Measurements from ENCODE around the gene ESPN. TPM values are rescaled to one million over a fixed set of nuclear protein-coding genes. Genes with fewer than 3 reads are reported as not detected.

The ESPN gene
- polyA plus RNA-seq, 4 donors = 7.6 to 23.5 (median 11.8) TPM

DNA sequence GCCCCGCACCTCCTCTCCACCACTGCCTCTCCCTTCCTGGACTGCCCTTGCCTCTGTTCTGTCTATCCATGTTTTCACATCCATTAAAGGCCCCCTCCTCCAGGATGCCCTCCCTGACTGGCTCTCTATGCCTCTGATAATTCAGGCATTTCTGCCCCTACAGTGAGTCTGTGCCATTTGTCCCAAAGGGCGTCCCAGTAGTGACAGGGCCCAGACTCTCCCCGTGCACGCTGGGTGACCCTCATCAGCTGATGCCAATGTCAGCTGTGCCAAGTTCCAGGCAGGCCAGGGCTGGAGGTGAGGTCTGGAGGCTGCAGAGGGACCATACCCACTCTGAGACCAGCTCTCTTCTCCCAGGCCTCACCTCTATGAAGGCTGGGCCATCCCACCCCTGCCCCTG, 70.1 kb downstream of the ESPN start:
- no peak for DNase-seq (ENCODE audit: low read depth in 4 of 4, low spot score in 3 of 4)

DNA sequence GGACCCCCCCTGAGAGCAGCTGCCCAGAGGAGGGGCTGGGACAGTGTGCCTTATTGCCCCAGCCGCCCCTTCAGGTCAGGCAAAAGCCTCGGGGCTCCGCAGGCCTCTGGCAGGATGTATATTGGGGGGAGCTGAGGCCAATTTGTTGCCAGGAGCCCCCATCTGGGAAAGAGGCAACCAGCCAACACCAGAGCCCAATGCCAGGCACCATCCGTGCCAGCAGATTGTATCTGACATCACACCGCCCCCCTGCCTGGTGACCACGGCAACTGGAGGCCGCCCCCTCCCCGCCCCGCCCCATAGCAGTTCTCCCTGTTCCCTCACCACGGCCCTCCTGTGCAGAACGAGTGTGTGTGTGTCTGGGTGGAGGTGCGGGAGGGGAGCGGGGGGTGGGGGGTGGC, 70.5 kb downstream of the ESPN start:
- no peak for DNase-seq (ENCODE audit: low read depth in 4 of 4, low spot score in 3 of 4)

DNA sequence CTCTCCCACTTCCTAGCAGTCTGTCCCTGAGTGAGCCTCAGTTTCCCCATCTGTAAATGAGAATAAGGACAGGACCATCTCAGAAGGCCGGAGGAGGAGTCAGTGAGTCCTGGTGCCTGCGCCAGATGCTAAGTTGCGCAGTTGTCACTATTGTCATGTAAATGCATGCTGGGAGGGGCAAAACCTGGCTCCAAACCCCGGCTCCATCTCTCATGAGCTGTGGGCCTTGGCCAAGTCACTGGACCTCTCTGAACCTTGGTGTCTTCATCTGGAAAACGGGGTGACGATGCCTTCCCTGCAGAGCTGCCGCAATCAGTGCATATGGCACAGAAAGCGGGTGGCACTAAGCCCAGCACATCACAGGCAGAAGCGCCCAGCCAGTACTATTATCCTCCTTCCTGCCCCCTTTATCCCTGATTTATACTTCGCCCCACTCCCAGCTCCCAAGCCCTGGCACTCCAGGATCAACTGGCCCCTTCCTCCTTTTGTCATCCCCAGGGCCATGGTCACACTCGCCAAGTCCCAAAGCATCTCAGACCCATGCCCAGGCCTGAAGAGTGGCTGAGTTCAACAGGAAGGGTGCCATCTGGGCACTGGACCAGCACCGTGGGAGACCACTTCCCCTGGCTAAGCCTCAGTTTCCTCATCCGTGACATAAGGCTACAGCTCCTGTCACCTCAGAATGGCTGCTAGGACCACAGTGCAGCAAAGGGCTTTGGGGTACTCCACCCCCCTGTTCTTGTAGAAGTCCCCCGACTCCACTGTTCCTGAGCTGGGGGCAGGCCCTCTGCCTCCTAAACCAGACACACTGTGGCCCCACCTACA, 71.2 kb downstream of the ESPN start:
- no peak for DNase-seq (ENCODE audit: low read depth in 4 of 4, low spot score in 3 of 4)

DNA sequence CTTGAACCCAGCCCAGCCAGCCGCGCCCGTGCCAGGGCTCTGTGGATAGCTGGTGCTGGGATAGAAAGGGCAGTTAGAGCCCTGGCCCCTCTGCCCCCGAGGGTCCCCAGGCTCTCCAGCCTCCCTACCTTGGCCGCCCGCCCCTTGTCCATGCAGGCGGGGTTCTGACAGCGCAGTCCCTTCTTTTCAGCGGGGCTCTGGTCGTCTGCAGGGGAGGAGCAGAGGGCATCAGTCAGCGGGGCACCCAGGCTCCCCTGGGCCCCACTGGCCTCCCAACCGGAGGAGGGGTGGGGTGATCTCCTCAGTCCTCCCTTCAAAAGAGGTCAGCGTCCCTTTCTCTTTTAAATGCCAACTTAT, 71.8 kb downstream of the ESPN start:
- no peak for DNase-seq (ENCODE audit: low read depth in 4 of 4, low spot score in 3 of 4)

DNA sequence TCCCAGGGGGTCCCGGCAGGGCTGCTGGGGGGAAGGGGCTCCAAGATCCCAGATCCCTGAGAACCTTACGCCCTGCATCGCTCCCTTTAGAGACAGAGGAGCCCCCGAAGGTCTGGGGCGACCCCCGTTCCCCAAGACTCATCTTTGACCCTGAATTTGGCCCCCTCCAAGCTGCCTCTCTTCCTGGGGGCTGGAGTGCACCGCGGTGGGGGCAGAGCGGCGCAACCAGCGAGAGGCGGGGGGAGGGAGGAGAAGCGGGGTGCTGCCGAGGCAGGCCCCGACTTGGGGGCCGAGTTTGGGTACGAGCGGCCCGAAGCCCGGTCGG, 72.3 kb downstream of the ESPN start:
- DNase-seq (ENCODE audit: low read depth in 4 of 4, low spot score in 3 of 4) = no peak

DNA sequence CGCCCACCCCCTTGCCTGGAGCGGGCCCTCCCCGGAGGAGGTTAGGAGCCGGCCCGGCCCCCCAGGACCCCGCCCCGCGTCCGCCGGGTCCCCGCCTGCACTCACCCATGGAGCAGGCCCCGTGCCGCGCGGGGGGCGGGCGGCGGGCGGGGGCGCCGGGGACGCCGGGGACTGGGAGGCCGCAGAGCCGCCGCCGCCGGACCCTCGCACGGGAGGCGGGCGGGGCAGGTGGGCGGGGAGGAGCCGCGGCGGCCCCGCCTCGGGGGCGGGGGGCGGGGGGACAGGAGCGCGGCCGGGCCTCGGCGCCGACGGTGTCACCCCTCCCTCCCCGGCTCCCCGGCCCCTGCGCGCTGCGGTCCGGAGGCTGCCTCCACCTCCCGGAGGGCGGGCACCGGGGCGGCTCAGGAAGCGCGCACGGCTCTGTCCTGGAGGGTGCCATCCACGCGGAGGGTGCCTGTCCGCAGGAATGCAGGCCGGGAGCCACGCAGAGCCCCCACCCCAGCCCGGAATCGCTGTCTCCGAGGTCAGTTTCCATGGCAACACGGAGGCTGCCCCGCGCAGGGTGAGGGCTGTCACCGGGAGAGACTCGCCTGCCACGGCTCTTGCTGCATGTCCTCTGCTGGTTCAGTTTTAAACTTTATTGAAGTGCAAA, 72.8 kb downstream of the ESPN start:
- DNase-seq (ENCODE audit: low read depth in 4 of 4, low spot score in 3 of 4) = no peak

DNA sequence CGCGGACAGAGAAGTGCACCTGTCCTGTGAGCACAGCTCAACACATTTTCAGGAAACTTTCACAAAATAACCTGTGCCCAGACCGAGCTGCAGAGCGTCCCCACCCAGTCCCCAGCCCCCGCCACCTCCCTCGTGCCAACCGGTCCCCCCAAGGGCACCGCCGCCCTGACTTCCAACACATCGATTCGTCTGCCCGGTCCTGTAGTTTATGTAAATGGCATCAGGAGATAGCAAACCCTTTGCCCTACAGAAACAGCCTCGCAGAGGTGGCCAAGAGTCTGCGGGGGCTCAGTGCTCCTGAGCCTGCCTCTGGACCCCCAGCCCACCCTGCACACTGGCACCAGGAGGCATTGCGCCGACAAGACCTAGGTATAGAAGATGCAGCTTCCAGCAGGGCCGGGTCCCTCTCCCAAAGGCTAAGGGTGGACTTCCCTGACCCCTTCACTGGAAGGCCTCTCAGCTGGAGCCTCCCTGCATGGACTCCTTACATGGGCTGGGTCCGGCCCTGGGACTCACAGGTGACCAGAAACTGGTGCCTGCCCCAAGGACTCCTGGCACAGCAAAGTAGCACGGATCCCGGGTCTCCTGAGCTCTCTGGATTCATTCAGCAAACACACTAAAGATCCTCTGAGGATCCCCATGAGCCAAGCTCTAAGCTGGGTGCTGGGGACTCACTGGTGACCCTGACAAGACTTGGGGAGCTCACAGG, 73.4 kb downstream of the ESPN start:
- no peak for DNase-seq (ENCODE audit: low read depth in 4 of 4, low spot score in 3 of 4)

DNA sequence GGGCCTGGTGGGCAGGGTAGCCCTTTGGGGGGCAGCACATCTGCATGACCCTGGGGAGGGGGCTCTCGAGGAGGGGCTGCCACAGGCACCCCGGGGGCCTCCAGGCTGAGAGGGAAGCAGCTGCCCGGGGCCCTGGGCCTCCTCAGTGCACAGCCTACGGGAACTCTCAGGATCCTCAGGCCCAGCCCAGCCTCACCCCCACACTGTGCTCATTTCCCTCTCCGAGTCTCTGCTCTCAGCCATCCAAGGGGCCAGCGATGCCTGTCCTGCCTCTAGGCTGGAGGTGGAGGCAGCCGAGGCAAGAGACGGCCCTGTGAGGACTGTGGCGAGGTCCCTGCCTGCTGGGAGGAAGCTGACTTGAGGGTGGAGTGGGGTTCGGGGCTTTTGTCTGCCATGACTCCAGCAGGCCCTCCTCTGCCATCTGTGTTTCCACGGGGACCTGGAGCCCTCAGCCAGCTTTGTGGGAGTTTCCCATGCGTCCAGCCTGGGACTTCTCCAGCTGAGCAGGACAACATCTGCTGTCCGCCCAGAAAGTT, 74.1 kb downstream of the ESPN start:
- no peak for DNase-seq (ENCODE audit: low read depth in 4 of 4, low spot score in 3 of 4)

DNA sequence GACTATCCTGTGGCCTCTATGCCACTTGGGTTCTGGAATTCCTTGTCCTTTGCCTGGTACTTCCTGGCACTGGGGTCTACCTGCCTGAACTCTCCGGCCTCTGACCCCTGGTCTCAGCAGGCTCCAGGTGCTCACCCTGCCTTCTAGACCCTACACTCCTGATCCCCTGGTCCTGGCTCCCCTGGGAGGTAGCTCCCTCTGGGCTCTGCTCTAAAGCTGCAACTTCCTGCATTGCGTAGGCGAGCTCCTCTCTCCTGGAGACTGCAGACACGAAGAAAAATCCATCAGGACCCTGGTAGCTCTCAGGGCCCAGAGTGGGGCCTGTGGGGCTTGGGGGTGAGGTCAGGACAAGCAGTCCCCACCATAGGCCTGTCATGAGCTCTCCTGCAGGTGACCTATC, 74.7 kb downstream of the ESPN start:
- no peak for DNase-seq (ENCODE audit: low read depth in 4 of 4, low spot score in 3 of 4)

DNA sequence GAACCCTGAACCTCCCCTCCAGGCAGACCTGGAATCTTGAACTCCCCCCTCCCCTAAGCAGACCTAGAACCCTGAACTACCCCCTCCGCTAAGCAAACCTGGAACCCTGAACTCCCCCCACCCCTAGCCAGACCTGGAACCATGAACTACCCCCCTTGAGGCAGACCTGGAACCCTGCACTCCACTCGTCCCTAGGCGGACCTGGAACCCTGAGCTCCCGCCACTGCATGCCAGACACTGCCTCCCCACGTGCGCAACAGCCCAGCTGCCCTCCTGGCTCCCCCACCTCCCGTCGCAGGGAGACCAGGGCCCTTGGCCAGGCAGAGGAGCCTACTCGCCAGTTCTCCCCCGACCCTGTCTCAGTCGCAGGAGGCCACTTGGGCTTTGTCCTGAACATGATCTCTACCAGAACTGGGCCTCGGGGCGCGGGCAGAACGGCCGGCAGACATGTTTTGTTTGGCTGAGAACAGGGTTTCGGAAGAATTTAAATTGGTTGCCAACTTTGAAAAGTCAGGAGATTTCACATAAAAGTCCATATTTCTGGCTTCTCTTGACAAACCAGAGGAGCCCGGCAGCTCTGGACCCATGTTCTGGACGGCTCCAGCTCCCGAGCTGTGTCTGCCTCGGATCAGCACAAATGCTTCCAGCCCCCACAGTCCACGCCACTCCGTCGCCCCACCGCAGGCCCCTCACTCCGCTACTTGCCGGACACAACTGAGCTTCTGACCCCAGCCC, 76.1 kb downstream of the ESPN start:
- no peak for DNase-seq (ENCODE audit: low read depth in 4 of 4, low spot score in 3 of 4)

DNA sequence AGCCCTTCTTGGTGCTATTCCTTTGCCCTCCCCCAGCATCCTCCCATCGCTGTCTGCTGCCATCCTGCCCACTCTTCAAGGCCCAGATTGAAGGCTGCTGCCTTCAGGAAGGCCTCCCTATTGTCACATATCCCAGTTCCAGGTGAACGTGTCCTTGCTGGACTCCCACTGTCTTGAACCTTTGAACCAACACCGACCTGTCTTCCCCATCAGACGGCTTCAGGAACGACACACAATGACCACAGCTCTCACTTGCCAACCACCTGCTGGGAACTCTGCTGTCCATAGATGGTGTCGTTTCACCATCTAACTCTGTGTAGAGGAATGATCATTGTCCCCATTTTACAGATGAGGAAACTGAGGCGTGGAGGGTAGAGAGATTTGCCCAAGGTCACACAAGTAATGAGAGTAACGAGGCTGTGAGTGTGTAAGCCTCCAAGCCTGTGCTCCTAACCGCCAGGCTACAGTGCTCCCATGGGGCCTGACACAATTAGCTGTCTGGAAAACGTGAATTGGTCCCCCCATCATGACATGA, 76.8 kb downstream of the ESPN start:
- DNase-seq (ENCODE audit: low read depth in 4 of 4, low spot score in 3 of 4) = no peak

DNA sequence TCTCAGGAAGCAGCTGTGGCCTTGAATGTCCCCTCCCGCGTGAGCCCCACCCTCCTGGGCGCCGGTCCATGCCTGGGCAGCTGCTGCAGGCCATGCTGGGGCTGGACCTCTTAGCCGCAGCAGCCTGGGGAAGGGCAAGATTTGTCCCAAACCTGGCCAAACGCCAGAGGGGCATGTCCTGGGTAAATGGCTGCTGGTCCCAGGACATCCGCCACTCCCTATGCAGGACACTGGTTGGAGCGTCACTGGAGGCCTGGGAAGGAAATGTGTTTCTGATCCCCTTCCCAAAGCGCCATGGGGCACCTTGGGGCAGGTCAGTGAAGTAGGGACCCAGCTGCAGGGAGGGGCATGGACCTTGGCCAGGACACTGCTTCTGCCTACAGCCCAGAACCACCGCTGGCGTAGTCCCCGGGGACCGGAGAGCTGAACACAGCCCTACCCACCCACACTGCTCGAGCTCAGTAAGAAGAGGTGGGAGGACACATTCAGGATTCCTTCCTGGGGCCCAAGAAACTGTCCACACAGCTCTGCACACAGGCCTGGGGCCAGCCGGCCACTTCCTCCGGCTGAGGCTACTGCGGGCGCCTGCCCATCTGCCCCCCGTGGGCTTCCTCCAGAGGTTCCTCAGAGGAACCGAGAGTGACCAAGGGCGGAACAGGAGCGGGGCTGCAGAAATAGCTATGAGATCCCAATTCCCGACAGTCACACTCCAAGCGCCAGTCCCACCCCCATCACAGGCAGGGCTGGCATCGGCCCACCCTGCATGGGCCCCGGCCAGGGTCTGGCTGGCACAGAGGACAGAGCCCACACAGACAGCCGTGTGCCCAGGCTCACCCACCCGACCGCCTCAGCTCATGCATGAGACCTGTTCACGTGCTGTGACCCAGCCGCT, 77.7 kb downstream of the ESPN start:
- DNase-seq (ENCODE audit: low read depth in 4 of 4, low spot score in 3 of 4) = no peak

DNA sequence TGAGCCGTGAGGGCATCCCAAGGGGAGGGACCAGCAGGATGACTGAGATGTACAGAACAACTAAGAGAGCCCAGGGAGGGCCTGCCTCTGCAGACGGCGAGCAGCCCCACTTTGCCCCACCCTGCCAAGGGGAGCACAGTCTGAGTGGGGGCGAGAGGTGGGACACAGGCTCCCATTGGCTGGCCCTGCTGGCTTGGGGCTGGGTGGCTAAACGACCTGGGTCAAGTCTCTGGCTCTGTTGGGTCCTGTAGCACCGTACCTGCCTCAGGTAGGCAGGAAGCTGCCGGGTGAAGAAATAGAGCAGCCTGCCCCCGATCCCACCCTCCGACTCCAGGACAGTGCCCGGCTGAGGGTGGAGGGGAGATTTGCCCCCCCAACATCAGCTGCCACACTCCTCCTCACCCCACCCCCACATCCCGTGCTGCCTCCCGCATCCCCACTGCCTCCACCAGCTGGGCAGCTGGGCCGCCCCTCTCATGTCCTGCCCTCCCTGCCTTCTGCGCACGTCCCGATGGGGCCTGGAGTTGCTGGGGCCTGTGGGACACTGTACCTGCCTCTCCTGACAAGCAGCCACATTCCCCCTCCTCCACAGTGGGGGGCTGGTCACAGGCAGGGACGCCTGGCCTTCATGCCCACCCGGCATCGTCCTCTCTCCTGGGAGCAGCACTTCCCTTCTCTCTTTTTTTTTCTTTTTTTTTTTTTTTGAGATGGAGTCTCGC, 79.5 kb downstream of the ESPN start:
- DNase-seq (ENCODE audit: low read depth in 4 of 4, low spot score in 3 of 4) = no peak

DNA sequence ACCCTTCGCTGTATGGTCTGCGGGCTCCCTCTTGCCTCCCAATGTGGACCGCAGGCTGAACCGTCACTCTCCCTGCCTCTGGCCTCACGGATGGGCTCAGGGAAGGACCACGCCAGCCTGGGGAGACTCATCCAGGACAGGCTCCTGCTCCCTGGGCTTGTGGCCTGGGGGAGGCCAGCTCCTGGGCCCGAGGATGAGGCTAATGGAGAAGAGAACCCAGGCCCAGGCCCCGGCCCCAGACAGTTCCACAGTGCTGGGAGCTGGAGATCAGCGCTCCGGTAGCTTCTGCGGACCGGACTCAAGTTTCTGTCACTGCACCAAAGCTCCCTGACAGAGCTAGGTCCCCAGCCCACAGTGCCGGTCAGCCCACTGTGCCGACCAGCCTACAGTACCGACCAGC, 80.3 kb downstream of the ESPN start:
- DNase-seq (ENCODE audit: low read depth in 4 of 4, low spot score in 3 of 4) = no peak

DNA sequence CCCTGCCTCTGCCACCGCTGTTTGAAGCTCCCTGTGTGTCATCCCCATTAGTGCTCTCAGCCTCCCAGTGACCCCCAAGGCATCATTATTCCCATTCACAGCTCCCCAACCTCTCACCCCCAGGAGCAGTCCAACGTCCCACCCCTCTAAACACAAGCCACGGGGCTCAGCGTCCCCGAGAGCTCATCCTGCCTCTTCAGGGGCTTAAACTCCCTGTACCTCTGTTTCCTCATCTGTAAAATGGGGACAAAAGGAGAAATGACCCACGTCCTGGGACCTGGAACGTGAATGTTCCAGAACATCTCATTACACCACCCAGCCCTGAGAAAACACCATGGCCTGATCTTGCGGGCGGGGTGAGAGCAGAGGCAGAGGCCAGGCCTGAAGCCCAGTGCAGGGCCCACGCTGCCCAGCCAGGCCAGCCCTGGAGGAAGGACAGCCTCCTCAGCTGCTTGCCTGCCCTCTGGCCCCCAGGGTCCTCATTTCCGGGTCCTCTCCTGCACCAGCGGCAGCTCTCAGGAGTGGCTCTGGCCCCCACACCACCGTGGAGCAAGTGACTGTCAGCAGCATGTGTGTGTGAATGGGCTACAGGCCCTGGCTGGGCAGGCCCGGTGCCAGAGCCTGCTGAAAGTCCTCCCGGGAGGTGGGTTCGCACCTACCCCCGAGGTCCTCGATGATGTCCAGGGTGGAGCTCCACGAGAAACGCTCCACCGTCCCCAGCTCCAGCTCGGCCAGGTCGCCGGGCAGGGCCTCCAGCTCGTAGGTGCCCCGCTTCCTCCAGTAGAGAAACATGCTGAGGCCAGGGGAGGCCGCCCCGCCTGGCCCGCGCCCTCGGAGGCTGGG, 81.0 kb downstream of the ESPN start:
- no peak for DNase-seq (ENCODE audit: low read depth in 4 of 4, low spot score in 3 of 4)

DNA sequence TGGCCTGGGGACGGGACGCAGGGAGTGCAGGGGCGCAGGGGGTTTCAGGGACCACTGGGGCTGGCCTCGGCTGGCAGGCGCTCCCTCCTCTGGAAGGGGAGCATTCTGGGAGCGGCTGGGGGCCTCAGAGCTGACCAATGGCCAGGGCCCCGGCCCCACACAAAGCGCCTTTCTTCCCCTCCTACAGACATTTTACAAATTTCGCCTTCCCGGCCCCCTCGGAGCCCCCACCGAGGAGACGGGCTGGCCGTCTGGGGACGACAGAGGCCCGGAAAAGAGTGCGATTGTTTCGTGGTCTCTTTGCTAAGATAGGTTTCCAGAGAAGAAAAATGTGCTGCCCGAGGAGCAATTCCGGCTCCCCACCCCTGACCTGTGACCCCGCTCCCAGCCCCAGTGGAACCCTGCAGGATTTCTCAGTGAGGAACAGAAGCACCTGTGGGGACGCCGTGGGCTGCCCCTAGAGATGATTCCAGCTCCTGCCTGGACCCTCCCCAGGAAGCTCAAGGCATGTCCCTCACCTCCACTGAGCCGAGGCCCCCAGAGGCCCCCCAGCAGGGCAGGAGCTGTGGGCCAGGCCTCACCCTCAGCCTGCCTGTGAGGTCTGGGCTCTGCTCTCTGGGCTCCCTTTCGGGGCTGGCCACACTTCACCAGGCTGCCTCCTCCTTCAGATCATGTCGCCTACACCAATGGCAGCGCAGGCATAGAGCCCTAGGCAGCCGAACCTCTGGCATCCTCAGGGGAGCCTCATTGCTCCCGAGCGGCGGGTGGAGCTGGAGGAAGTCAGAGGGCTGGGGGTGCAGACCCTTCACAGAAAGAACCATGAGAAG, 81.8 kb downstream of the ESPN start:
- DNase-seq (ENCODE audit: low read depth in 4 of 4, low spot score in 3 of 4) = no peak

DNA sequence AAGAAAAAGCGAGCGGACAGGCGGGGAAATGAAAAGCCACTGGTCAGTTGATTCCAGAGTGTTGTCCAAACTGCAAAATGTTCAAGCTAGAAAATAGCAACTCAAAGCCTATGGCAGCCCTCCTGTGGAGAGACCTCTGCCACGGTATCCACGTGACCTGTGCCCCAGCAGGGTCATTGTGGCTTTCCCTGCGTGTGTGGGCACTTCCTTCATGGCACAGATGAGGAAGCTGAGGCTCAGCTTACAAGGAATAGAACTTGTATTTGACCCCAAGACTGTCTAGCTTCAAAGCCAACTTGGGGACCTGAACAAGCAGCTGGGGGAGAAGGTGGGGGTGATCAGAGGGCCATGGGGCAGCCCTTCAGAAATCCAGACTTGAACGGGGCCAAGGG, 82.5 kb downstream of the ESPN start:
- no peak for DNase-seq (ENCODE audit: low read depth in 4 of 4, low spot score in 3 of 4)

All from left renal pelvis (tissue), 4 donors.